ENCODE measurements around the gene SPINK2. TPM values are rescaled to one million over a fixed set of nuclear protein-coding genes. Genes with fewer than 3 reads are reported as not detected.
A peak's percentile ranks its signal among the peaks of the same experiment; 100 is the strongest.

SPINK2 gene, protein sequence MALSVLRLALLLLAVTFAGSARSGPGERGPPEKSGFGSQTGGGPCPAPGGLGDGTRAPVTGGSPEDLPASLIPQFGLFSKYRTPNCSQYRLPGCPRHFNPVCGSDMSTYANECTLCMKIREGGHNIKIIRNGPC
- total RNA-seq, result not detected

DNA sequence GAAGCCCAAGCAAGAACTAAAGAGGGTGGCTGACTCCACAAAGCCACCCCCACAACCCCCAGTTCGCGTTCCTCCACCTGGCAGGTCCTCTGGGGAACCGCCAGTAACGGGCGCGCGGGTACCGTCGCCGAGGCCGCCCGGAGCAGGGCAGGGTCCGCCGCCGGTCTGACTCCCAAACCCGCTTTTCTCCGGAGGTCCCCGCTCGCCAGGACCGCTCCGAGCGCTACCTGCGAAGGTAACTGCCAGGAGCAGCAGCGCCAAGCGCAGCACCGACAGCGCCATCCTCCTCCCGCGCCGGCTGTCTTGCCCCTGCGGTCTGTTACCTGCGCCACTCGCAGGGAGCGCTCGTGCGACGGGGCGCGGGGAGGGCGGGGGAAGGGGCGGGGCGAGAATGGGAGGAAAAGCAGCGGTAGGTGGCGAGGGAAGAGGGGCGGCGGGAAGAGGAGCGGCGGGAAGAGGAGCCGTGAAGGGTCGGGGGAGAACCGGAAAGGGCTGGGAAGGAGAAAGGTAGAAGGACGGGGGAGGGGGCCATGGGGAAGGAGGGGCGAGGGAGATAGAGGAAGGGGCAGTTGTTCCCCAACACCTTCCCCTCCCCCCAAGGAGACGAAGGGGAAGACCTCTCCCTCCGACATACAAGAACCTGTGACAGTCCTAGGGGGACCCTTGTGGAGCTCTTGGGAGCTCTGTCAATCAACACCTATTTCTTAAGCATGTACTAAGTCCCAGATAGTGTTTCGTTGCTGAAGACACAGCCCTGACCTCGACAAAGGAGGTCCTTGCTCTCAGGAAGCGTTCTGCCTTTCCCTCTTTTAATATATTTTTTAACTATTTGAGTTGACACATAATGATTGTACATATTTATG is at the start of gene SPINK2:
Gene SPINK2 (minus strand): TSS at position 321 of the 863 bp plus-strand sequence. CDS start 39 bp downstream, at position 282.
- H3K4me3 Mint-ChIP-seq, result peak within 1 kb of the TSS; percentile 79 to 84
- H3K4me1 Mint-ChIP-seq (ENCODE audit: low read depth), result peaks cover 32% of the 10 kb centered on the region
- H3K36me3 Mint-ChIP-seq (ENCODE audit: insufficient read depth in 2 of 2), result no peaks in the 10 kb centered on the region
- peaks cover 35% of the 10 kb centered on the region for H3K27me3 Mint-ChIP-seq (ENCODE audit: low read depth)
- no peaks in the 10 kb centered on the region for H3K9me3 Mint-ChIP-seq
- no peak within 1 kb of the TSS for H3K27ac Mint-ChIP-seq
- DNase-seq, result peak; percentile 66 to 71
- ATAC-seq (replicated peaks in 1 of 2), result peak; percentile 79 to 88

DNA sequence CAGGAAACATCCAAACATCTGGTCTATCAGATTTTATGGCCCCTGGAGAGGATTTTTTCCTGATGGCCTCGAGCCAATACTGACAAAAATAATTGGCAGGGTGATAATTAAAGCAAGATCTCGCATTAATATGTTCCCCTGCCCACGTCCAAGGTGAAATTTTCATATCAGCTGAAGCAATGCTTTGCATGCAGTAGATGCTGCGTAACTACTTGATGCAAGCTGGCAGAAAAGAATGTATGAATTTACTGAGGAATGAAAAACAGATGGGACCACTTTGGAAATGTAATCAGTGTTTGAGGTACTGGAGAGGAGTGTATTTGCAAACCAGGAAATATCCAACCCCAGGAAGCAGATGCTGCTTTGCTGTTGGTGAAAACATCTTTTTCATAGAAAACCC is 49.4 kb upstream of the SPINK2 start:
- Mint-ChIP-seq H3K27me3 (ENCODE audit: low read depth) (no peaks in the 10 kb centered on the region), H3K9me3 (no peaks in the 10 kb centered on the region), H3K36me3 (ENCODE audit: insufficient read depth in 2 of 2) (no peaks in the 10 kb centered on the region), H3K27ac (no peak overlapping the region), H3K4me3 (no peak overlapping the region), H3K4me1 (ENCODE audit: low read depth) (peaks cover 6% of the 10 kb centered on the region)
- ATAC-seq (replicated peaks in 1 of 2) (no peak), DNase-seq (no peak)

DNA sequence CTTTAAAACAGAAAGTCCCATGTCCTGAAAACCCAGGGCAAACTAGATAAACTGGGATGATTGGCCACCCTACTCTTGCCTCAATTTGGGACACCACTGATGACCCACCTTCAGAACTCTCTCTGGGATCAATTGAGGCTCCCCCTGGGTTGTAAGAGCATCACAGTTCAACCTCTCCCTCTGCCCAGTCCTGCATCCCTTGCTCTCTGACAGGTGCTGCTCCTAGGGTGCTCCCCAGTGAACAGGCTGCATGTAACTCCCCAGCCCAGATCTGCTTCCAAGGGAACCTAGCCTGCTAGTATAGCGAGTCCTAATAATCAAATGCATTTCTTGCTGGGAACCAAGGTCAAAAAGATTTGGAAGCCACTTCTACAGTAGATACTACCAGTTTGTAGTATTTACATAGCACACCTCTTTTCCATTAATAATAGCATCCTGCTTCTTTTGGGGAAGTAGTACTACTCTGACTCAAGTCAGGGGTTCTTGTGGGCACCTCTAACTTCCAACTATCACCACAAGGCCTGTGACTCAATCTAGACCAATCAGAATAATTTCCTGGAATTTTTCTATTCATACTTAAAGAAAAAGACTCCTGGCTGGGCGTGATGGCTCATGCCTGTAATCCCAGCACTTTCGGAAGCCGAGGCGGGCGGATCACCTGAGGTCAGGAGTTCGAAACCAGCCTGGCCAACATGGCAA is 42.1 kb upstream of the SPINK2 start:
- Mint-ChIP-seq H3K4me3 (no peak overlapping the region), H3K4me1 (ENCODE audit: low read depth) (peaks cover 15% of the 10 kb centered on the region), H3K36me3 (ENCODE audit: insufficient read depth in 2 of 2) (no peaks in the 10 kb centered on the region), H3K27ac (no peak overlapping the region), H3K27me3 (ENCODE audit: low read depth) (peaks cover 9% of the 10 kb centered on the region), H3K9me3 (no peaks in the 10 kb centered on the region)
- ATAC-seq (replicated peaks in 1 of 2) (peak; percentile 65 to 70), DNase-seq (peak in 1 of 2 donors; percentile 4)

DNA sequence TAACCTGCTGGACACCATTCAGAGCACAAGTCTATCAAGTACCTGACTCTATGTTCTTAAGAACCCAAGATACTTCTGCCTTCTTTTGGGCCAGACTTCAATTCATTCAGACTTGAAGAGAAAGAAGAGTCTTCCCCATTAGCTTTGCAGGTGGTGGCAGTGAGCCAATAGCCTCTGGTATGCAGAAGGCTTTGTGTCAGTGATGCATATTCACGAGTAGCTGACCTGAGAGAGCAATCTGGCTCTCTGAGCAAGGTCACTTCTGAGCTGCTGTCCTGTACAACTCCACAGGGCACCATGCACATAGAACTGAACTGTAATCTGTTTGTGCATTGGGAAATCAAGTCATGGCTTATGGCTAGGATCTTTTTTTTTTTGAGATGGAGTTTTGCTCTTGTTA is 39.9 kb upstream of the SPINK2 start:
- no peak overlapping the region for H3K4me3 Mint-ChIP-seq
- H3K9me3 Mint-ChIP-seq, result no peaks in the 10 kb centered on the region
- ATAC-seq (replicated peaks in 1 of 2) (no peak), DNase-seq (no peak)
- no peaks in the 10 kb centered on the region for H3K36me3 Mint-ChIP-seq (ENCODE audit: insufficient read depth in 2 of 2)
- H3K27me3 Mint-ChIP-seq (ENCODE audit: low read depth), result peaks cover 9% of the 10 kb centered on the region
- peaks cover 15% of the 10 kb centered on the region for H3K4me1 Mint-ChIP-seq (ENCODE audit: low read depth)
- H3K27ac Mint-ChIP-seq, result no peak overlapping the region

DNA sequence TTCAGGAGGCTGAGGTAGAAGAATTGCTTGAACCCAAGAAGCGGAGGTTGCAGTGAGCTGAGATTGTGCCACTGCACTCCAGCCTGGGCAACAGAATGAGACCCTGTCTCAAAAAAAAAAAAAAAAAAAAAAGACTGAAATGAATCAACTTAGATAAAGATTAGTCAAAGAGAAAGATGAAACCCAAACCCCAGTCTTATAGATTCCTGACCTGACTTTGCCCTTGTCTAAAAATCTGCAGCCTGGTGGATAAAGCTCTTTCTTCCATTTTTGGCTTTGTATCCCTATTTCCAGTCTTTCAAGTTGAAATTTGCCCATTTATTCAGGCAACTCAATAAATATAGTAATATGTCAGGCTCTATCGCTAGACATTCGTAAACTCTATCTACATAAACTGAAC is 39.3 kb upstream of the SPINK2 start:
- Mint-ChIP-seq H3K27ac (no peak overlapping the region), H3K27me3 (ENCODE audit: low read depth) (peaks cover 9% of the 10 kb centered on the region), H3K36me3 (ENCODE audit: insufficient read depth in 2 of 2) (no peaks in the 10 kb centered on the region), H3K4me3 (no peak overlapping the region), H3K4me1 (ENCODE audit: low read depth) (peaks cover 15% of the 10 kb centered on the region), H3K9me3 (no peaks in the 10 kb centered on the region)
- DNase-seq, result no peak
- ATAC-seq (replicated peaks in 1 of 2), result peak; percentile 67 to 73

DNA sequence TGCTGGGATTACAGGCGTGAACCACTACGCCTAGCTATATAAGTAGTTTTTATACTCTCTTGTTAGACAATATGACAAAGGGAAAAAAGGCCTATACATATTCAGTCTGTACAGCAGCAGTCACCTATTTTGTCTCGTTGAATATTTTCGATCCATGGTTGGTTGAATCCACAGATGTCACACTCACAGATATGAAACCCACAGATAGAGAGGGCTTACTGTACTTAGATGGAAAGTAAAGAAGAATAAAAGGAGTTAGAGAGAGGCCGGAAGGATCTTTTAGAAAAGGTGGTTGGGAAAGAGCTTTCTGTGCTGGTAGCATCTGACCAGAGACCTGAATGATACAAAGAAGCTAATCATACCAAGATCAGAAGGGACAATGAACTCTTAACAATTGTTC is 38.3 kb upstream of the SPINK2 start:
- peaks cover 9% of the 10 kb centered on the region for H3K27me3 Mint-ChIP-seq (ENCODE audit: low read depth)
- H3K27ac Mint-ChIP-seq, result no peak overlapping the region
- ATAC-seq (replicated peaks in 1 of 2), result no peak
- H3K4me3 Mint-ChIP-seq, result no peak overlapping the region
- no peak for DNase-seq
- H3K36me3 Mint-ChIP-seq (ENCODE audit: insufficient read depth in 2 of 2), result no peaks in the 10 kb centered on the region
- H3K9me3 Mint-ChIP-seq, result no peaks in the 10 kb centered on the region
- peaks cover 15% of the 10 kb centered on the region for H3K4me1 Mint-ChIP-seq (ENCODE audit: low read depth)

DNA sequence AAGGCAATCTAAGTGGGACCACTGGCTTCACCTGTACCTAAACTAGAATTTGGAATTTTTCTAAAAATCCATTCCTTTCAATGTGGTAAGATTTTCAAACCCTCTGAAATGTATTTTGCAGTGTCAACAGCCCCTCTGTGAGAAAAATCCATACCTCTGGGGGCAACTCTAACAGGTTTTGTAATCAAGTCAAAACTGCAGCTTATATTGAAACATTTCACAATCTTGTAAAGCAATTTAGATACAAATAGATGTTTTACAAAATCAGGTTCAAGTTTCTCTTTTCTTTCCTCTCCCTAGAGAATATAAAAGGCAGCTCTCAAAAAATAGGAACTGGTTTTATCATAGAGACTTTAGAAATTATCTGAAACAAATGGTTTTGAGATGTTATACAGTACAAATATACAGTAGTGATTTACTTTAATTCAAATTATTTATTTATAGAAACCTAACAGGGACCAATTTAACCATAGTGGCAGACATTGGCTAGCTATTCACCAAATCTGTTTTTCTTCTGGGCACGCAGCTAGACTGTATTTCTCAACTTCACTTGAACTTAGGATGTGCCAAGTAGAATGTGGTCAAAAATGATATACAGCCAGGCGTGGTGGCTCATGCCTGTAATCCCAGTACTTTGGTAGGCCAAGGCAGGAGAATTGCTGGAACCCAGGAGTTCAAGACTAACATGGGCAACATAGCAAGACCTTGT is 36.3 kb upstream of the SPINK2 start:
- Mint-ChIP-seq H3K27ac (no peak overlapping the region), H3K4me1 (ENCODE audit: low read depth) (peaks cover 5% of the 10 kb centered on the region), H3K27me3 (ENCODE audit: low read depth) (peaks cover 9% of the 10 kb centered on the region), H3K4me3 (no peak overlapping the region), H3K36me3 (ENCODE audit: insufficient read depth in 2 of 2) (no peaks in the 10 kb centered on the region), H3K9me3 (no peaks in the 10 kb centered on the region)
- DNase-seq (no peak), ATAC-seq (replicated peaks in 1 of 2) (no peak)

DNA sequence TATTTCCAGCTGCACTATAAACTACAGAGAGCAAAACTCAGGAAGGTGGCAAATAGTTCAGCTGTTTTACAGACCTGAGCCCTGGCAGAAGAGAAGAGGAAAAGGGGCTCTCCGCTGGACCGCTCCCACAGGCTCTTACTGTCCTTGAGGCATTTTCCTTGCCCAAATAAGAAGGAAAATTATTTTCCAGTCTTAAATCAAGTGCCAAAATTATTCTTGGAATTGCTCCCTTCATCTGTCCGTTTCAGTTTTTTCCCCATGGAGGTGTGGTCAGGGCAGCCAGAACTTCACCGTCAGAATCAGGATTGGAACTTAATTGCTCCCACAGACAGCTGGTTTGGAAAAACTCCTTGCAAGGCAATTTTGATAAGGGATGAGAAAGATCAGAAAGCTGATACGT is 35.2 kb upstream of the SPINK2 start:
- Mint-ChIP-seq H3K4me3 (no peak overlapping the region), H3K27me3 (ENCODE audit: low read depth) (peaks cover 9% of the 10 kb centered on the region), H3K36me3 (ENCODE audit: insufficient read depth in 2 of 2) (no peaks in the 10 kb centered on the region), H3K9me3 (no peaks in the 10 kb centered on the region), H3K27ac (no peak overlapping the region), H3K4me1 (ENCODE audit: low read depth) (peaks cover 5% of the 10 kb centered on the region)
- ATAC-seq (replicated peaks in 1 of 2), result no peak
- no peak for DNase-seq

DNA sequence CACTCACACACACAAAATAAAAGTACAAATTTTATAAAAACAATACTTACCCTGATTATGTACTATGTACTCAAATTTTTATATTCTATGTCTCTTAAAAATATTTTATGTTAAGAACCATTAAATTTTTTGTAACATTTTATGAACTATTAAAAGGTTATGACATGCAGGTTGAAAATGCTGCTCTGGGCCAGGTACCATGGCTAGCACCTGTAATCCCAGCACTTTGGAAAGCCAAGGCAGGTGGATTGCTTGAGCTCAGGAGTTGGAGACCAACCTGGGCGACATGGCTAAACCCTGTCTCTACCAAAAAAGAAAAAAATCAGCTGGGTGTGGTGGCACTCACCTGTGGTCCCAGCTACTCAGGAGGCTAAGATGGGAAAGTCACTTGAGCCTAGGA is 29.4 kb upstream of the SPINK2 start:
- Mint-ChIP-seq H3K27me3 (ENCODE audit: low read depth) (no peaks in the 10 kb centered on the region), H3K9me3 (no peaks in the 10 kb centered on the region)

DNA sequence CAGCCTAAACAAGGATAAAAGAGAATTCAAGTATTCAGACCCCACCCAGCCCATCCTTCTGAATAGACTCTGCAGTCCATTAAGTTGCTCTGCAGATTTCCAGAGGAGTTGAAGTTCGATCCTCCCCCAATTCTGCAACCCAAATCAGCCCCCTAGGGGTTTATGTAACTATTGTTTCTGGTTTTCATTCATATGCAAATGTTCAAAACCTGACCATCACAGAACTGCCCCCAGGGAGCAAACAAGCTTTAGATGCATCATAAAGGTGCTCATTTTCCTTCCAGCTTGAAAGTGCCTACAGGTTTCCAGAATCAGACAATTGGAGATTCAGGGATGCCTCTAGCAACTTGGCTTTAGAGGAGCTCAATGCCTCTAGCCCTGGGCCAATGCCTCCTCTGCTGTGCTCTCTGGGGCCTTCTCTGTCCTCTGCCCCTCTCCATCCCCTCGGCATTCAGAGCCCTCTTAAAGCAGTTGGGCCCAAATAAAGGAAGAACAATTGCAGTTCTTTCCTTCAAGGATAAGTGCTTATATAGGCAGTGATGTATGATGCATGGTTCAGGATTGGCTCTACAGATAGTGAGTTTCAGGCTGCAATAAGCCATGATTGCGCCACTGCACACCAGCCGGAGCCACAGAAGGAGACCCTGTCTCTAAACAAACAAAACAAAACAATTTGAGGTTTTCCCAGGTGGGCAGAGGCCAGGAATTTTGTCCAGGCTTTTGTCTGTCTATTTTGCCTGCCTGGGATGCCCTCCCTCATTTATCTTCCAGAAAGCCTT is 23.5 kb upstream of the SPINK2 start:
- H3K36me3 Mint-ChIP-seq (ENCODE audit: insufficient read depth in 2 of 2), result no peaks in the 10 kb centered on the region
- ATAC-seq (replicated peaks in 1 of 2) (no peak), DNase-seq (no peak)
- H3K27ac Mint-ChIP-seq, result no peak overlapping the region
- no peak overlapping the region for H3K4me3 Mint-ChIP-seq
- H3K4me1 Mint-ChIP-seq (ENCODE audit: low read depth), result no peaks in the 10 kb centered on the region
- H3K9me3 Mint-ChIP-seq, result no peaks in the 10 kb centered on the region
- H3K27me3 Mint-ChIP-seq (ENCODE audit: low read depth), result no peaks in the 10 kb centered on the region

More for the DNA sequence above, 29.4 kb upstream of the SPINK2 start:
- DNase-seq, result no peak
- no peak overlapping the region for H3K27ac Mint-ChIP-seq
- H3K4me1 Mint-ChIP-seq (ENCODE audit: low read depth), result no peaks in the 10 kb centered on the region
- no peaks in the 10 kb centered on the region for H3K36me3 Mint-ChIP-seq (ENCODE audit: insufficient read depth in 2 of 2)
- ATAC-seq (replicated peaks in 1 of 2), result no peak
- H3K4me3 Mint-ChIP-seq, result no peak overlapping the region

DNA sequence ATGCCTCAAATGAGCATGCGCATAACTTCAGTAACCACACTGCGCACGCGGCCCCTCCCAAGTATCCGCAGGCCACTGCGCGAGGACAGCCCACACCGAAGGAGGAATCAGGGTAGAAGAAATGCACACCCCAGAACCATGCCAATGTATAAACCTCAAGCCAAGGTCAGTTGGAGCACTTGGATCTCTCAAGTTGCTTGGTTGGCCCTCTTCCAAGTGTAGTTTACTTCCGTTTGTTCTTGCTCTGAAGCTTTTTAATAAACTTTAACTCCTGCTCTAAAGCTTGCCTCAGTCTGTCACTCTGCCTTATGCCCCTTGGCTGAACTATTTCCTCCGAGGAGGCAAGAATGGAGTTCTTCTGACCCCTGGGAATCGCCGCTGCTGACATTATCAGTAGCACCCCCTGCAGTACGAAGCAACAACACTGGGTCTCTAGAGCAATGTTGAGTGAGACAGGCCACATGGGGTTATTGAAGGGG is 22.0 kb upstream of the SPINK2 start:
- H3K4me3 Mint-ChIP-seq, result no peak overlapping the region
- no peaks in the 10 kb centered on the region for H3K36me3 Mint-ChIP-seq (ENCODE audit: insufficient read depth in 2 of 2)
- no peaks in the 10 kb centered on the region for H3K4me1 Mint-ChIP-seq (ENCODE audit: low read depth)
- ATAC-seq (replicated peaks in 1 of 2) (no peak), DNase-seq (no peak)
- H3K27ac Mint-ChIP-seq, result no peak overlapping the region
- H3K9me3 Mint-ChIP-seq, result no peaks in the 10 kb centered on the region
- H3K27me3 Mint-ChIP-seq (ENCODE audit: low read depth), result no peaks in the 10 kb centered on the region

DNA sequence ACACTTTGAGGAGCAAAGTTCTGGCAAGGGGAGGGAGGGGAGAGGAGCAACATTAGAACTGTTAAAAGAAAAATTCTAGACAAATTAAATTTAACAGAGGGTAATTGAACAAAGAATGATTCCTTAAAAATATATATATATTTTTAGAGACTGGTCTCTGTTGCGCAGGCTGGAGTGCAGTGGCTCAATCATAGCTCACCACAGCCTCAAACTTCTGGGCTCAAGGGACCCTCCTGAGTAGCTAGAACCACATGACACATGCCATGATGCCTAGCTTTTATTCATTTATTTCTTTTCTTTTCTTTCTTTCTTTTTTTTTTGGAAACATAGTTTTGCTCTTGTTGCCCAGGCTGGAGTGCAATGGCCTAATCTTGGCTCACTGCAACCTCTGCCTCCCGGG is 19.1 kb upstream of the SPINK2 start:
- no peak for ATAC-seq (replicated peaks in 1 of 2)
- Mint-ChIP-seq H3K4me3 (no peak overlapping the region), H3K27ac (no peak overlapping the region), H3K9me3 (no peaks in the 10 kb centered on the region), H3K4me1 (ENCODE audit: low read depth) (peaks cover 4% of the 10 kb centered on the region), H3K36me3 (ENCODE audit: insufficient read depth in 2 of 2) (no peaks in the 10 kb centered on the region), H3K27me3 (ENCODE audit: low read depth) (no peaks in the 10 kb centered on the region)
- DNase-seq, result no peak

All from activated T-cell treated with anti-CD3 and anti-CD28 coated beads, Interleukin-2, amount 50 U/mL, for 72 hours (primary cell).